Fibroblast of skin of left quadriceps (primary cell): ENCODE measurements around the gene PLPPR3.

Experiments used
- DNase-seq, 2 experiments: peaks; one replicate each; pipeline ENCODE4 v3.0.0-alpha.2; 2013; ENCODE audit warnings: low read depth in 2 of 2

Gene PLPPR3

GRCh38 chr19:797528-798414 is 24.0 kb downstream of the PLPPR3 start:
- DNase-seq: peak; percentile 79 to 83

DNA sequence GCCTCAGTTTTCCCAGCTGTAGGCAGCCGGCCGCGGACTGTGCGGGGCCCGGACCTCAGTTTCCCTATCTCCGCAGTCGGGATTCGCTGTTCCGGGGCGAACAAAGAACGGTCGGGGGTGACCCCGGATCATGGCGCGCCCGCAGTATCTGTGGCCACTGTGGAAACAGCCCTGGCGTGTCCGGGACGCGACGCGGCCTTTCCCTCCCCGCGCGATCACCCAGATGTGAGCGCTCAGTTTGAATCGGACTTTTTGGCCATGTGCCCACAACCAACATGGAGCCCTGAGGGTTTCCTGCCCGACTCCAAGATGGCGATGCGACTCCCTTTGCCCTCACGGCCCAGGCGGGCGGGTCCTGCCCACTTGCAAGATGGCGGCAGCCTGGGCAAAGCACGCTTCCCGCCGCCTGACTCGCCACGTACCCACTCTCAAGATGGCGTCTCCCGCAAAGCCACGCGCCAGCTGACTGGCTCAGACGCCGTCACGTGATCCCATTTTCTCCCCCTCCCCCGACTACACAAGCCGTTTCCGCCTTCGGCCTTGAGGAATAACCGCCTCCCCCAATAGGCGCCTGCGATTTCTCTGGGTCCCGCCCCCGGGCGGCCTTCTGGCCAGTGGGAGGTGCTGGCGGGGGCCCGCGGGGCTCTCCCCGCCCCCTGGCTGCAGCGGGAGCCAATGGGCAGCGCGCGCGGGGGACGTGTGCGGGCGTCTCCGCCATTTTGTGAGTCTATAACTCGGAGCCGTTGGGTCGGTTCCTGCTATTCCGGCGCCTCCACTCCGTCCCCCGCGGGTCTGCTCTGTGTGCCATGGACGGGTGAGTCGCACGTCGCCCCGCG is 24.8 kb downstream of the PLPPR3 start, which contains the start of gene PTBP1:
Gene PTBP1 (plus strand): TSS at position 761 of the 836 bp plus-strand sequence. CDS start 46 bp downstream, at position 807.
- peak; percentile 100 for DNase-seq

GRCh38 chr19:795691-796581 is 25.8 kb downstream of the PLPPR3 start:
- no peak for DNase-seq

DNA sequence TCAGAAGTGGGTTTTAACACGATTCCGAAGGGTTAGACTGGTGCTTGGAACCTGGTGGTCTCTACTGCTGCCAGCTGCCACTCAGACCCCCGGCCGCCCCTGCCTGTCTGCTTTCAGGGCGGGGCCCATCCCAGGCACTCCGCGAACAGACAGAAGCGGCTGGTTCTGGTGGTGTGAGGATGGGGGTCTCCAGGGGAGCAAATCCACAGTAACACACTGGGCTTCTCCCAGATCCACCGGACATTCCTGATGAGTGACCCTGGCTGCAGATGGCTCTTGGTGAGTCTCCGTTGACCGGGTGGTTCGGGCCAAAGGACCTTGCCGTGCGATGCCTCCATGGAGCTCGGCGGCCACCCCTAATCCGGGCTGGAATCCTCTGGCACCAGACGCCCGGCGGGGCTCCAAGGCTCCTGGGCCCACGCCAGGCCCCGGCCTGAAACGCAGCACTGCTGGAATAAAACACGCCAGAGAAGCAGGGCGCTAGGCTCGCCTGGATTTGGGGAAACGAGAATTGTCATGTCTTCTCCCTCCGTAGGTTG is 26.6 kb downstream of the PLPPR3 start:
- no peak for DNase-seq

GRCh38 chr19:793806-794205 is 27.9 kb downstream of the PLPPR3 start:
- no peak for DNase-seq

DNA sequence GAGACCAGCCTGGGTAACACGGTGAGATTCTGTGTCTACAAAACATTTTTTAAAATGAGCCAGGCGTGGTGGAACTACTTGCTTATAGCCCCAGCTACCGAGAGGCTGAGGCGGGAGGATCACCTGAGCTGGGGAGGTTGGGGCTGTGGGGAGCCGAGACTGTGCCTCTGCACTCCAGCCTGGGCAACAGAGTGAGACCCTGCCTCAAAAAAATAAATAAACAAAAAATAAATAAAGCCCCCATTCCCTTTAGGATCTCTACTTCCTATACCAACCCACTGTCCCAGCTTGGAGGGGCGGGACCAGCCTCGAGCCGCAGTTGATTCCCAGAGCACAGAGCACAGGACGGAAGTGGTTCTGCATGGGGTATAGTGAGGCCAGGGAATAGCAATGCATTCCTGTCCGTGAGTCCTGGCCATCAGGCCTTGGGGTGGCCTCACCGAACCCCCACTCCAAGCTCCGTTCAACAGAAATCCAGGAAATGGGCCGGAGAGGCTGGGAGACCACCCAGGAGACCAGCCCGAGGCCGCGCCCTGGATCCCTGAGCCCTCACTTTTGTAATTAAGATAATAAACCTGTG is 29.4 kb downstream of the PLPPR3 start:
- no peak for DNase-seq

- no peak for DNase-seq
These were observed 30.0 kb downstream of the PLPPR3 start for GRCh38 chr19:791567-792305.

GRCh38 chr19:791007-791566 is 30.7 kb downstream of the PLPPR3 start:
- no peak for DNase-seq

DNA sequence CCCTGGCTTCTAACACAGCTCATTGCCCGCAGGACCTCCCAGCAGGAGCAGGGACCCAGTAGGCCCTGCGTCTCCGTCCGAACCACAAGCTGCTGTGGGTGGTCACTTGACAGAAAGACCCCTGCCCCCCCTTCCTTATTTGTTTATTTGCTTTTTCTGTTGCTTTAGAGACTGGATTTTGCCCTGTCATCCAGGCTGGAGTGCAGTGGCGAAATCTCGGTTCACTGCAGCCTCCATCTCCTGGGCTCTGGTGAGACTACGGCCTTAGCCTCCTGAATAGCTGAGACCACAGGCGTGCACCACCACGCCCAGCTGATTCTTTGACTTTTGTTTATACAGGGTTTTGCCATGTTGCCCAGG is 32.1 kb downstream of the PLPPR3 start:
- no peak for DNase-seq

- DNase-seq: no peak
These were observed 32.6 kb downstream of the PLPPR3 start for GRCh38 chr19:788983-789700.

- DNase-seq: no peak
These were observed 33.1 kb downstream of the PLPPR3 start for GRCh38 chr19:788686-788982.

DNA sequence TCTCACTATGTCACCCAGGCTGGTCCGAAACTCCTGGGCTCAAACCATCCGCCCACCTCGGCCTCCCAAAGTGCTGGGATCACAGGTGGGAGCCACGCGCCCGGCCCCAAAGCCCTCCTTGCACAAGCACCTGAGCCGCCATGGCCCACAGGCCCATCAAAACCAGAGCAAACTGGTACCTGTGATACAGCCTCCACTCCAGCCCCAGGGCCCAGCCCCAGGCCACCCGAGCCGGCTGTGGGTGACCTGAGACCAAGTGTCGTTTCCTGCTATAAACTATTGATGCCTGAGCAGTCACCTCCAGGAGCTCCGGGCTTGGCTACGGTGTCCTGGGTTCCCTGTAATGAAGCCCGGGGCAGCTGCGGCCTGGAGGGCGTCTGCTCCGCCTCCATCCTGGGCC is 34.2 kb downstream of the PLPPR3 start:
- DNase-seq: no peak

DNA sequence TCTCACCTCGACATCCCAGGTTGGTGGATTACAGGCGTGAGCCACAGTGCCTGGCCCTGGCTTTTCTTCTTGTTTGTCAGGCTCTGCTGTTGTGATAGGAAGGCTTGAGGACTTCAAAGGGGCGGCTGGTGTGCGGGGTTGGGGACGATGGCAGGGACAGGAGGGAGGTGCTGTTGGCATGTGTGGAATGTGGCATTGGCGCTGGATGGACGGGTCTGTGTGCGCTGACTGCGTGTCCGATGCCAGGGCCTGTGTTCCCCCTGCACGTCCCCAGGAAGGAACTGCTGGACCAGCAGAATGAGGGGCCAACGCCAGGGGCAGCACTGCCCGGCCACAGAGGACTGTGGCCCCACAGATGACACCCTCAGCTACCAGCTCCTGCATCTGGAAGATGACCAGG is 37.2 kb downstream of the PLPPR3 start:
- no peak for DNase-seq

GRCh38 chr19:782878-783668 is 38.7 kb downstream of the PLPPR3 start:
- DNase-seq: no peak

GRCh38 chr19:782185-782877 is 39.4 kb downstream of the PLPPR3 start:
- DNase-seq: peak in 1 of 2 experiments; percentile 38

DNA sequence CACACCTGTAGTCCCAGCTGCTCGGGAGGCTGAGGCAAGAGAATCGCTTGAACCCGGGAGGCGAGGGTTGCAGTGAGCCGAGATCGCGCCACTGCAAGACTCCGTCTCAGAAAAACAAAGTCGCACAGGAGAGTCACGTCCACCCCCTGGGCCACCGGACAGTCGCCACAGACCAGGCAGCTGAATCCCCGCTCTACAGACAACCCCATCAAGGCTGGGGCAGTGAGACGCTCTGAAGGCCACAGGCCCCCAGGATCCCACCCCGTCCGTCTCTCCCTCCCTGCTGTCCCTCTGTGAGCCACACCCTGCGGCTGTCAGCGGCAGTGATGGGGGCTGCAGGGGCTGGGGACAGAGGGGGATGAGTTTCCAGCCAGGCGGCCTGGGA is 40.0 kb downstream of the PLPPR3 start:
- no peak for DNase-seq

GRCh38 chr19:780935-781334 is 40.8 kb downstream of the PLPPR3 start:
- DNase-seq: no peak
